Astrocyte (in vitro differentiated cells and primary cell): ENCODE results near the gene MYOF.

ENCODE experiments used
- EZH2 ChIP-seq: IDR thresholded peaks from 2 replicates; pipeline ENCODE4 v1.6.1; 2012; ENCODE audit warnings: mild to moderate bottlenecking, low read length, inconsistent platforms; ENCODE audit not compliant: insufficient read depth
- TF ChIP-seq, protein P1 (sequence below): IDR thresholded peaks from 2 replicates; pipeline ENCODE4 v1.5.1; 2011; ENCODE audit warnings: low read depth, mild to moderate bottlenecking, inconsistent platforms, low read length, moderate library complexity; ENCODE audit not compliant: insufficient read depth

DNA sequence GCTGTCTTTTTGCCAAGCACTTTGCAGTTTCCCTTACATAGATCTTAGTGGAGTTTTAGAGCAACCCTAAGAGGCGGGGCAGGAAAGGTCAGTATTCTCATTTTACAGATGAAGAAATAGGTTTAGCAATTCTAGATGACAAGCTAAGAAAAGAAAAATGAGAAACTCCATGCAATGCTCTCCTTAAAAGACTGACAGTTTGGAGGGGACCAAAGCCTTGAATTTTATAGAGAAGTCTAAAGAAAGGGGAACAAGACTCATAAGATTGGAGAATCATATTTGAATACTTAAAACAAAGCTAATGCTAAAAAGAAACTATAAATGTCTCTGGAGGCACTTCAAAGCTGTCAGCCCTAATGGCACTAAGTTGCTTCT is 33.9 kb upstream of the MYOF start:
- TF ChIP-seq, protein P1, sequence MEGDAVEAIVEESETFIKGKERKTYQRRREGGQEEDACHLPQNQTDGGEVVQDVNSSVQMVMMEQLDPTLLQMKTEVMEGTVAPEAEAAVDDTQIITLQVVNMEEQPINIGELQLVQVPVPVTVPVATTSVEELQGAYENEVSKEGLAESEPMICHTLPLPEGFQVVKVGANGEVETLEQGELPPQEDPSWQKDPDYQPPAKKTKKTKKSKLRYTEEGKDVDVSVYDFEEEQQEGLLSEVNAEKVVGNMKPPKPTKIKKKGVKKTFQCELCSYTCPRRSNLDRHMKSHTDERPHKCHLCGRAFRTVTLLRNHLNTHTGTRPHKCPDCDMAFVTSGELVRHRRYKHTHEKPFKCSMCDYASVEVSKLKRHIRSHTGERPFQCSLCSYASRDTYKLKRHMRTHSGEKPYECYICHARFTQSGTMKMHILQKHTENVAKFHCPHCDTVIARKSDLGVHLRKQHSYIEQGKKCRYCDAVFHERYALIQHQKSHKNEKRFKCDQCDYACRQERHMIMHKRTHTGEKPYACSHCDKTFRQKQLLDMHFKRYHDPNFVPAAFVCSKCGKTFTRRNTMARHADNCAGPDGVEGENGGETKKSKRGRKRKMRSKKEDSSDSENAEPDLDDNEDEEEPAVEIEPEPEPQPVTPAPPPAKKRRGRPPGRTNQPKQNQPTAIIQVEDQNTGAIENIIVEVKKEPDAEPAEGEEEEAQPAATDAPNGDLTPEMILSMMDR = no peak
- no peak for TF ChIP-seq EZH2
